ENCODE results near the gene ATP9A. TPM values are rescaled to one million over a fixed set of nuclear protein-coding genes. Genes with fewer than 3 reads are reported as not detected.

The ATP9A gene
- polyA plus RNA-seq, 1 donor (not counting 4 experiments of a cell fraction or from before 2014, with no cell fraction given) = 5.8 TPM

DNA sequence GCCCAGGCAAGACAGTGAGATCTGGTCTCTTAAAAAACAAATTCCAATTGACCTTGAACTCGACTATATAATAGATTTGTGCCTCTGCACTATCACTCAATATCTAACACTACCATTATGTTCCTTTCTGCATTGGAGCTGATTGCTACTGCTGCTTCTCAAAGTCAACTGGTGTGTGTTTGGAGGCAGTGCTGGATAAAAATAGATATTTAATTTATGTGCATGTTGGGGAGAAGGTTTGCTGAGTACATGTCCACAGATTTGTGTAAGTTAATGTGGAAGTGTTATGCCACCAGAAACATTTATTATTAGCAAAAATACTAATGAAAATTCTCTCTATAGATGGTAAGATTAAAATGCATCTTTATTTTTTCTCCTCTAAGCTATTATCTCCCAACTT is 39.5 kb downstream of the ATP9A start:
- Histone ChIP-seq H3K27ac (ENCODE audit: control insufficient read depth, insufficient read depth, low read length) (no peak overlapping the region), H3K36me3 (ENCODE audit: control insufficient read depth in 2 of 2, extremely low read depth in 1 of 2, insufficient read depth in 2 of 2, low read length in 2 of 2) (no peaks in the 10 kb centered on the region), H3K9me1 (ENCODE audit: control insufficient read depth, extremely low read depth, insufficient read depth, low read length) (no peaks in the 10 kb centered on the region), H3K27me3 (ENCODE audit: control insufficient read depth, extremely low read depth, insufficient read depth, low read length) (no peaks in the 10 kb centered on the region), H3K9ac (ENCODE audit: control insufficient read depth, extremely low read depth, insufficient read depth, low read length) (no peak overlapping the region), H3K9me3 (ENCODE audit: control insufficient read depth, low read depth, low read length) (no peaks in the 10 kb centered on the region), H3K4me1 (ENCODE audit: control insufficient read depth, extremely low read depth, insufficient read depth, low read length) (no peaks in the 10 kb centered on the region), H3K4me3 (ENCODE audit: control insufficient read depth in 2 of 3, extremely low read depth in 1 of 3, insufficient read depth in 2 of 3, low read depth in 1 of 3, low read length in 3 of 3) (no peak overlapping the region), H3K79me2 (ENCODE audit: control insufficient read depth, insufficient read depth, low read length) (no peaks in the 10 kb centered on the region), H4K20me1 (ENCODE audit: control insufficient read depth, extremely low read depth, insufficient read depth, low read length) (no peaks in the 10 kb centered on the region), H3K4me2 (ENCODE audit: control insufficient read depth, extremely low read depth, insufficient read depth, low read depth, low read length) (no peak overlapping the region), H2AFZ (ENCODE audit: control insufficient read depth, low read length) (no peak overlapping the region)
- DNase-seq (ENCODE audit: low read depth, low spot score) (no peak), FAIRE-seq (no peak)
- dilution Hi-C loops (cut with MboI; ENCODE audit: extremely low pct_ligation_motif_present, low sequenced_read_pairs) = no loop called here
- TF ChIP-seq EZH2 (IDR thresholded peaks at IDR 0.05; ENCODE audit: low read length) = no peak
- TF ChIP-seq, protein P1, sequence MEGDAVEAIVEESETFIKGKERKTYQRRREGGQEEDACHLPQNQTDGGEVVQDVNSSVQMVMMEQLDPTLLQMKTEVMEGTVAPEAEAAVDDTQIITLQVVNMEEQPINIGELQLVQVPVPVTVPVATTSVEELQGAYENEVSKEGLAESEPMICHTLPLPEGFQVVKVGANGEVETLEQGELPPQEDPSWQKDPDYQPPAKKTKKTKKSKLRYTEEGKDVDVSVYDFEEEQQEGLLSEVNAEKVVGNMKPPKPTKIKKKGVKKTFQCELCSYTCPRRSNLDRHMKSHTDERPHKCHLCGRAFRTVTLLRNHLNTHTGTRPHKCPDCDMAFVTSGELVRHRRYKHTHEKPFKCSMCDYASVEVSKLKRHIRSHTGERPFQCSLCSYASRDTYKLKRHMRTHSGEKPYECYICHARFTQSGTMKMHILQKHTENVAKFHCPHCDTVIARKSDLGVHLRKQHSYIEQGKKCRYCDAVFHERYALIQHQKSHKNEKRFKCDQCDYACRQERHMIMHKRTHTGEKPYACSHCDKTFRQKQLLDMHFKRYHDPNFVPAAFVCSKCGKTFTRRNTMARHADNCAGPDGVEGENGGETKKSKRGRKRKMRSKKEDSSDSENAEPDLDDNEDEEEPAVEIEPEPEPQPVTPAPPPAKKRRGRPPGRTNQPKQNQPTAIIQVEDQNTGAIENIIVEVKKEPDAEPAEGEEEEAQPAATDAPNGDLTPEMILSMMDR (optimal IDR thresholded peaks at IDR 0.05 in 1 of 3, IDR thresholded peaks at IDR 0.05 in 1 of 3, conservative IDR thresholded peaks at IDR 0.05 in 1 of 3; ENCODE audit: extremely low read depth in 1 of 3, insufficient read depth in 2 of 3, low read length in 3 of 3) = no peak

DNA sequence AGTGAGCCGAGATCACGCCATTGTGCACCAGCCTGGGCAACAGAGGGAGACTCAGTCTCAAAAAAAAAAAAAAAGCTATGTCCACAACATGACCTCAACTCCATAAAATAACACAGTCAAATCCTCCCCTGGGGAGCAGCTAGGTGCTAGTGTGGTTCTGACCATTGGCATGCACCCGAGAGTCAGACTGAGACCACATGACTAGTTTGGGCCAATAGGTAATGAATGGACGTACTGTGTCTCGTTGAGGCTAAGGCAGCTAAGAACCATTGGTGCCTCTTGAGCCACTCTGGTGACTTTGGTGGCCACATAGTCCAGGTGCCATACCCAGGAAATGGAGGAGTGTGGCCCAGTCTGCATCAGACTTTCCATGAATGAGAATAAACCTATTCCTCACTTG is 40.3 kb downstream of the ATP9A start:
- Histone ChIP-seq H3K4me1 (ENCODE audit: control insufficient read depth, extremely low read depth, insufficient read depth, low read length) (no peaks in the 10 kb centered on the region), H3K4me2 (ENCODE audit: control insufficient read depth, extremely low read depth, insufficient read depth, low read depth, low read length) (no peak overlapping the region), H3K36me3 (ENCODE audit: control insufficient read depth in 2 of 2, extremely low read depth in 1 of 2, insufficient read depth in 2 of 2, low read length in 2 of 2) (no peaks in the 10 kb centered on the region), H3K27me3 (ENCODE audit: control insufficient read depth, extremely low read depth, insufficient read depth, low read length) (no peaks in the 10 kb centered on the region), H3K9me1 (ENCODE audit: control insufficient read depth, extremely low read depth, insufficient read depth, low read length) (no peaks in the 10 kb centered on the region), H4K20me1 (ENCODE audit: control insufficient read depth, extremely low read depth, insufficient read depth, low read length) (no peaks in the 10 kb centered on the region), H3K27ac (ENCODE audit: control insufficient read depth, insufficient read depth, low read length) (no peak overlapping the region), H3K9ac (ENCODE audit: control insufficient read depth, extremely low read depth, insufficient read depth, low read length) (no peak overlapping the region), H3K4me3 (ENCODE audit: control insufficient read depth in 2 of 3, extremely low read depth in 1 of 3, insufficient read depth in 2 of 3, low read depth in 1 of 3, low read length in 3 of 3) (no peak overlapping the region), H3K79me2 (ENCODE audit: control insufficient read depth, insufficient read depth, low read length) (no peaks in the 10 kb centered on the region), H2AFZ (ENCODE audit: control insufficient read depth, low read length) (no peak overlapping the region), H3K9me3 (ENCODE audit: control insufficient read depth, low read depth, low read length) (no peaks in the 10 kb centered on the region)
- TF ChIP-seq EZH2 (IDR thresholded peaks at IDR 0.05; ENCODE audit: low read length) = no peak
- TF ChIP-seq, protein P1 (optimal IDR thresholded peaks at IDR 0.05 in 1 of 3, IDR thresholded peaks at IDR 0.05 in 1 of 3, conservative IDR thresholded peaks at IDR 0.05 in 1 of 3; ENCODE audit: extremely low read depth in 1 of 3, insufficient read depth in 2 of 3, low read length in 3 of 3) = no peak
- DNase-seq (ENCODE audit: low read depth, low spot score) (no peak), FAIRE-seq (no peak)
- dilution Hi-C loops (cut with MboI; ENCODE audit: extremely low pct_ligation_motif_present, low sequenced_read_pairs) = no loop called here
